Astrocyte (in vitro differentiated cells and primary cell): Measurements from ENCODE around the gene GFPT2.

ENCODE experiments used
- CTCF ChIP-seq: IDR thresholded peaks from 2 replicates; pipeline ENCODE4 v1.5.1; 2011; ENCODE audit warnings: low read depth, mild to moderate bottlenecking, inconsistent platforms, low read length, moderate library complexity; ENCODE audit not compliant: insufficient read depth
- EZH2 ChIP-seq: IDR thresholded peaks from 2 replicates; pipeline ENCODE4 v1.6.1; 2012; ENCODE audit warnings: mild to moderate bottlenecking, low read length, inconsistent platforms; ENCODE audit not compliant: insufficient read depth

- TF ChIP-seq CTCF = no peak
- no peak for TF ChIP-seq EZH2
Observed at GRCh38 chr5:180287868-180288267, 65.3 kb downstream of the GFPT2 start.
